ENCODE data around the gene CBX5. TPM values are rescaled to one million over a fixed set of nuclear protein-coding genes. Genes with fewer than 3 reads are reported as not detected.

The CBX5 gene
- total and polyA plus RNA-seq, 9 of the 15 experiments (the other 6 are each of a cell fraction or from before 2014, with no cell fraction given): 32.6 to 102 (median 59.2) TPM

DNA sequence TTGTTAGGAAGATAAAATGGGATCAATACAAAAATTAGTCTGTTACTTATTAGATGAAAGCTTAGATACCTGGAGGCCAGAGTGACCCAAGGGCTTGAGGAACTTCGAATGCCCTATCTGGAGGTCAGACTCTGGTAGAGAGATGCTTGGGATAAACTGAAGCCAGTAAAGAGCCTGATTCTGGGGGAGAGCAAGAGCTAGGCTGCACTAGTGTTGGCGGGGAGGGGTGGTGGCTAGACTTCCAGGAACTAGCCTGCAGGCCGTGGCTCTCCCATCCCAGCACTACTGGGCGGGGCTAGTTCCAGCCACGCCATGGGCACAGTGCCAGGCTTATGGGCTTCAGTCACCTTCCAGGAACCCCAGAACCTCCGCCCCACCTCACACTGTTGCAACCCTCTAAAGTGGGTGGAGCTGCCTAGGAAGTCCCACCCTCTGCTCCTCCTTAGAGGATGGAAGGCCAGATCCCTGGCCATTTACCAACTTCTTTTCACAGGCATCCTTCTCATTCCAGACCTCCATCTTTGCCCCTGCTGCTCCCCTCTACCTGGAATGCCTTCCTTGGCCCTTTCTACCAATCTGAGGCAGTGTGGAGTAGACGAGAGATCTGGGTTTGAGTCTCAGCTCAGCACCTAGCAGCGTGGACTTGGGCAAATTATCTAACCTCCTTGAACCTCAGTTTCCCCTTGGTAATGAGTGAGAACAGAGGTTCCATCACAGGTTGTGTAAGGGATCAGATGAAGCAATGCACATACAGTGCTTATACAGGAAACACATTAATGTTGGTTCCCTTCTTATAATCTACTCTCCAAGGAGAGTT is 27.2 kb upstream of the CBX5 start (continued):
- TF ChIP-seq CREB3L1 (IDR thresholded peaks at IDR 0.05; ENCODE audit: borderline replicate concordance, low read depth) (peak; percentile 64; the same call in 1 of the 2 replicates), GABPB1 (CRISPR knock-in tag; IDR thresholded peaks at IDR 0.05) (no peak), BHLHE40 (IDR thresholded peaks at IDR 0.05; ENCODE audit: low read length) (peak; percentile 10; the same call in 1 of the 2 replicates), KLF10 (CRISPR knock-in tag; IDR thresholded peaks at IDR 0.05) (no peak), SRSF7 (optimal IDR thresholded peaks at IDR 0.05; ENCODE audit: low read depth, low read length) (no peak), PRDM10 (IDR thresholded peaks at IDR 0.05; ENCODE audit: partially characterized antibody) (peak; percentile 82), SIX5 (IDR thresholded peaks at IDR 0.05; ENCODE audit: borderline replicate concordance in 1 of 2, insufficient read depth in 1 of 2, low read depth in 1 of 2, low read length in 2 of 2) (no peak), ZNF766 (CRISPR knock-in tag; conservative IDR thresholded peaks at IDR 0.05) (peak; percentile 99), THRAP3 (IDR thresholded peaks at IDR 0.05; ENCODE audit: borderline replicate concordance) (no peak), RAD51 (IDR thresholded peaks at IDR 0.05; ENCODE audit: borderline replicate concordance, low read depth) (no peak), E2F3 (CRISPR knock-in tag; IDR thresholded peaks at IDR 0.05) (no peak), PHF21A (IDR thresholded peaks at IDR 0.05; ENCODE audit: borderline replicate concordance, low read depth) (no peak), ZNF311 (CRISPR knock-in tag; IDR thresholded peaks at IDR 0.05) (peak; percentile 53), SMARCA4 (IDR thresholded peaks at IDR 0.05) (peak; percentile 52), ZNF644 (tag; IDR thresholded peaks at IDR 0.05; ENCODE audit: low read depth) (no peak), E2F1 (CRISPR knock-in tag; IDR thresholded peaks at IDR 0.05) (no peak), ZNF12 (CRISPR knock-in tag; IDR thresholded peaks at IDR 0.05) (no peak), COPS2 (conservative IDR thresholded peaks at IDR 0.05) (no peak), KHSRP (IDR thresholded peaks at IDR 0.05) (no peak), POLR2B (IDR thresholded peaks at IDR 0.05; ENCODE audit: low read depth, partially characterized antibody) (peak; percentile 44), HDAC6 (IDR thresholded peaks at IDR 0.05; ENCODE audit: low read depth, low read length) (no peak), EGR1 (conservative IDR thresholded peaks at IDR 0.05) (no peak)
